OCI-LY1 (cell line): Measurements from ENCODE around the gene PANK4.

Source experiments
- H2AFZ ChIP-seq: fragments of 200-600 bp; sonication (generic), shearing (Covaris generic); 2 replicates; pipeline ENCODE4 v1.6.0; 2014; ENCODE audit warnings: antibody characterized with exemption, mild to moderate bottlenecking, low read length
- H3F3A ChIP-seq: fragments of 200-600 bp; sonication (generic), shearing (Covaris generic); 2 replicates; pipeline ENCODE4 v1.6.0; 2014; ENCODE audit warnings: mild to moderate bottlenecking, antibody characterized with exemption, low read length, moderate library complexity; ENCODE audit not compliant: insufficient read depth
- H3K27ac ChIP-seq: fragments of 200-600 bp; sonication (generic); 2 replicates; pipeline ENCODE4 v1.5.1; 2014; ENCODE audit warnings: low read length, mixed run types, mild to moderate bottlenecking, low read depth; ENCODE audit not compliant: poor library complexity, severe bottlenecking
- H3K27me3 ChIP-seq: fragments of 200-600 bp; sonication (generic); 2 replicates; pipeline ENCODE4 v1.6.0; 2014; ENCODE audit warnings: antibody characterized with exemption, mild to moderate bottlenecking, low read length, moderate library complexity; ENCODE audit not compliant: insufficient read depth
- H3K36me3 ChIP-seq: fragments of 200-600 bp; sonication (generic); 2 replicates; pipeline ENCODE4 v1.6.1; 2014; ENCODE audit warnings: mild to moderate bottlenecking, antibody characterized with exemption, low read length, moderate library complexity, mixed read lengths; ENCODE audit not compliant: insufficient read depth
- H3K4me1 ChIP-seq: fragments of 200-600 bp; sonication (generic); 2 replicates; pipeline ENCODE4 v1.5.1; 2014; ENCODE audit warnings: mild to moderate bottlenecking, low read length, moderate library complexity; ENCODE audit not compliant: insufficient read depth, severe bottlenecking
- H3K4me2 ChIP-seq: fragments of 200-600 bp; sonication (generic), shearing (Covaris generic); 2 replicates; pipeline ENCODE4 v1.6.1; 2014; ENCODE audit warnings: low read length
- H3K4me3 ChIP-seq: fragments of 200-600 bp; sonication (generic); 2 replicates; pipeline ENCODE4 v1.5.1; 2014; ENCODE audit warnings: low read length, low read depth, mild to moderate bottlenecking, mixed read lengths; ENCODE audit not compliant: poor library complexity, severe bottlenecking
- H3K79me2 ChIP-seq: fragments of 200-600 bp; shearing (Covaris generic); 2 replicates; pipeline ENCODE4 v1.6.1; 2016; ENCODE audit warnings: mixed run types, low read length, mixed read lengths; ENCODE audit not compliant: insufficient read depth
- H3K9ac ChIP-seq: fragments of 200-600 bp; sonication (generic), shearing (Covaris generic); 2 replicates; pipeline ENCODE4 v1.6.1; 2014; ENCODE audit warnings: mild to moderate bottlenecking, low read length, mixed read lengths
- H3K9me2 ChIP-seq: fragments of 200-600 bp; sonication (generic), shearing (Covaris generic); 2 replicates; pipeline ENCODE4 v1.6.1; 2014; ENCODE audit warnings: low read depth, mild to moderate bottlenecking, low read length, mixed read lengths
- H3K9me3 ChIP-seq: fragments of 200-600 bp; shearing (Covaris generic); 2 replicates; pipeline ENCODE4 v1.6.1; 2014; ENCODE audit warnings: low read length, mixed read lengths
- H4K20me1 ChIP-seq: fragments of 200-600 bp; sonication (generic), shearing (Covaris generic); 2 replicates; pipeline ENCODE4 v1.6.0; 2016; ENCODE audit warnings: mild to moderate bottlenecking, low read length; ENCODE audit not compliant: insufficient read depth
- EZH2 ChIP-seq: fragments of 200-600 bp; sonication (generic), shearing (Covaris generic); IDR thresholded peaks from 2 replicates; pipeline ENCODE4 v1.8.0; 2017; ENCODE audit warnings: borderline replicate concordance, mixed run types, mild to moderate bottlenecking, antibody characterized with exemption, low read length, moderate library complexity, mixed read lengths
- TF ChIP-seq, protein P1 (sequence below): fragments of 200-600 bp; sonication (generic), shearing (Covaris generic); IDR thresholded peaks from 2 replicates; pipeline ENCODE4 v1.5.1; 2017; ENCODE audit warnings: mild to moderate bottlenecking, antibody characterized with exemption, low read length, moderate library complexity, mixed read lengths

The PANK4 gene

DNA sequence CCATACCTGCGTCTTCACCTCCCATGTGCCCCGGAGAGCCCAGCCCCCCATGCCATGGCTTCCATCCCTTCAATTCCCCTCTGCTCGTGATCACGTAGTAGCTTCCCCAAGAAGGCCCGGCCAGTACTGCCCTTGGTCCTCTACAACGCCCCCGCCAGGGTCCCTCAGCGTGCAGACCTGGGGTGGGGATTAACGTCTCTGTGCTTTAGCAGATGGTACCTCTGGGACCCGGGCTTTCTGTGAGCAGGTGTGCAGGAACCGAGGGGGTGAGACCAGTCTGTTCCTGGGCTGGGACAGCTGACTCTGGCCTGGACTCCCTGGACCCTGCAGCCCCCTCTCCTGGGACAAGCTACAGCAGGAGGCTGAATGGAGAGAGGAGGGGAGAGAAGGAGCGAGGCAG is 49.1 kb downstream of the PANK4 start:
- no peak overlapping the region for H3K4me2 ChIP-seq
- H2AFZ ChIP-seq, result no peak overlapping the region
- H3K27me3 ChIP-seq, result no peaks in the 10 kb centered on the region
- no peak overlapping the region for H3K4me3 ChIP-seq
- H3K36me3 ChIP-seq, result no peaks in the 10 kb centered on the region
- no peak overlapping the region for H3K27ac ChIP-seq
- TF ChIP-seq, protein P1, sequence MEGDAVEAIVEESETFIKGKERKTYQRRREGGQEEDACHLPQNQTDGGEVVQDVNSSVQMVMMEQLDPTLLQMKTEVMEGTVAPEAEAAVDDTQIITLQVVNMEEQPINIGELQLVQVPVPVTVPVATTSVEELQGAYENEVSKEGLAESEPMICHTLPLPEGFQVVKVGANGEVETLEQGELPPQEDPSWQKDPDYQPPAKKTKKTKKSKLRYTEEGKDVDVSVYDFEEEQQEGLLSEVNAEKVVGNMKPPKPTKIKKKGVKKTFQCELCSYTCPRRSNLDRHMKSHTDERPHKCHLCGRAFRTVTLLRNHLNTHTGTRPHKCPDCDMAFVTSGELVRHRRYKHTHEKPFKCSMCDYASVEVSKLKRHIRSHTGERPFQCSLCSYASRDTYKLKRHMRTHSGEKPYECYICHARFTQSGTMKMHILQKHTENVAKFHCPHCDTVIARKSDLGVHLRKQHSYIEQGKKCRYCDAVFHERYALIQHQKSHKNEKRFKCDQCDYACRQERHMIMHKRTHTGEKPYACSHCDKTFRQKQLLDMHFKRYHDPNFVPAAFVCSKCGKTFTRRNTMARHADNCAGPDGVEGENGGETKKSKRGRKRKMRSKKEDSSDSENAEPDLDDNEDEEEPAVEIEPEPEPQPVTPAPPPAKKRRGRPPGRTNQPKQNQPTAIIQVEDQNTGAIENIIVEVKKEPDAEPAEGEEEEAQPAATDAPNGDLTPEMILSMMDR, result no peak
- TF ChIP-seq EZH2, result no peak
- H3K4me1 ChIP-seq, result no peaks in the 10 kb centered on the region
- no peaks in the 10 kb centered on the region for H3K9me2 ChIP-seq
- no peaks in the 10 kb centered on the region for H3K79me2 ChIP-seq
- H4K20me1 ChIP-seq, result no peaks in the 10 kb centered on the region
- H3F3A ChIP-seq, result no peaks in the 10 kb centered on the region
- no peak overlapping the region for H3K9ac ChIP-seq
- H3K9me3 ChIP-seq, result no peaks in the 10 kb centered on the region

DNA sequence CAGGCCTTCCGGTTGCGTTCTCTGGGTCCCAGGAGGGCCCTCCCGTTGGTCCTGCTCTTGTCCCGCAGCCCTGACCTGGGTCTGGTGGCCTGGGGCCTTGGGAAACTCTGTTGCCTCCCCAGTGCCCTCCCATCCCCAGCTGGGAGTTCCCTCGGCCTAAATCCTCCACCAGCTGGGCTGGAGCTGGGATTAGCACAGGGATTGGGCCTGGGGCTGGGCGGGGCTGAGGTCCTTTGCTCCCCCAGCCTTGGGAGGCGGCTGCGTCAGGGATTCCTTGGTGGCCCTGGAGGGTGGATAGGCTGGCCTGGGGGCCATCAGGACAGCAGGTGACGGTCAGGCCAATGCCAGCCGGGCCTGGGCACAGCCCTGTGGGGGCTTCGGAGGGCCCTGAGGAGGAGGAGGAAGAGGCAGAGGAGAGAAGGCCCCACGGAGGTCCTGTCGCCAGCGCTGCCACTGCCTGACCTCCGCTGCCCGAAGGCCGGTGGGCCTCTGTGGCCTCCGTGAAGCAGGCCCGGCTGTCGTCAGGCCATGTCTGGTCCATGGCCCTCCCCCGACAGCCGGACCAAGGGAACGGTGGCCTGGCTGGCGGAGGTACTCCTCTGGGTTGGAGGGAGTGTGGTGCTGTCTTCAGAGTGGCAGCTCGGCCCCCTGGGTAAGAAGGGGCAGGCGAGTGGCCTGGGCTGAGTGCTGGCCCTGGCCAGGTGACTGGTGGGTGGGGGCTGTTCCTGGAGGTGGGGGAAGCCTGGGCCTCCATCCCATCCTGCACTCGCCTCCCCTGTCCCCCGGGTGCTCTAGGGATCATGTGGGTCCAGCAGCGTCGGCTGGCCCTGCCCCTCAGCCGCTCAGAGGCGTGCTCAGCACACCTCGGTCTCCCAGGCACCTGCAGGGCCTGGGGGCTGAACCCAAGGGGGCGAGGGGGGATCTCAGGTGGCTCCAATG is 50.1 kb downstream of the PANK4 start, which contains the start of gene PLCH2:
PLCH2 (plus strand) TSS at position 229 of the 939 bp plus-strand sequence; CDS start at position 529, 300 bp downstream.
- H3K36me3 ChIP-seq, result no peaks in the 10 kb centered on the region
- H3K9me3 ChIP-seq, result no peaks in the 10 kb centered on the region
- TF ChIP-seq, protein P1, result no peak
- TF ChIP-seq EZH2, result no peak
- H3K79me2 ChIP-seq, result no peaks in the 10 kb centered on the region
- H2AFZ ChIP-seq, result no peak within 1 kb of the TSS
- H3K4me2 ChIP-seq, result no peak within 1 kb of the TSS
- H3K4me1 ChIP-seq, result no peaks in the 10 kb centered on the region
- H3F3A ChIP-seq, result no peaks in the 10 kb centered on the region
- no peaks in the 10 kb centered on the region for H3K27me3 ChIP-seq
- H4K20me1 ChIP-seq, result no peaks in the 10 kb centered on the region
- no peak within 1 kb of the TSS for H3K27ac ChIP-seq
- H3K9me2 ChIP-seq, result no peaks in the 10 kb centered on the region
- no peak within 1 kb of the TSS for H3K4me3 ChIP-seq
- H3K9ac ChIP-seq, result no peak within 1 kb of the TSS

DNA sequence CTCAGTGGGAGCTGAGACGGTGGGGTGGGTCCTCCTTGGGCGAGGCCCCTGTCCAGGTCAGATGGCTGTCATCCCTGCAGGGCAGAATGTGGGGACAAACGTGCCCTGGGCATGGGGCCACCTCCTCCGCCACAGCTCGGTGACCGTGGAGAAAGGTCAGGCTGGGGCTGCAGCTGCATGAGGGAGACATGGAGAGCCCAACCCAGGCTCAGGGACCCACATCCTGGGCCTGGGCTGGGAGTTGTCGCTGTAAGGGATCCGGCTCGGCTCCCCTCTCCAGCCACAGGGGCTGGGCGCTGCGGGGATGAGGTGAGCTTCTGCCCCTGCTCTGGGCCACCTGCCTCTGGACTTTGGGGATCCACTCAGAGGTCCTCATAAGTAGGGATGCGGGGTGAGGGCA is 50.8 kb downstream of the PANK4 start:
- Histone ChIP-seq H3K27me3 (no peaks in the 10 kb centered on the region), H3K9me3 (no peaks in the 10 kb centered on the region), H3F3A (no peaks in the 10 kb centered on the region), H3K4me3 (no peak overlapping the region), H2AFZ (no peak overlapping the region), H3K9ac (no peak overlapping the region), H3K9me2 (no peaks in the 10 kb centered on the region), H3K27ac (no peak overlapping the region), H3K4me1 (no peaks in the 10 kb centered on the region), H3K4me2 (no peak overlapping the region), H3K79me2 (no peaks in the 10 kb centered on the region), H4K20me1 (no peaks in the 10 kb centered on the region), H3K36me3 (no peaks in the 10 kb centered on the region)
- no peak for TF ChIP-seq EZH2
- TF ChIP-seq, protein P1, result no peak
